OCI-M1 (cell line): Measurements from ENCODE around the gene PRPF6.
"Not testable (repeated sequence)": the region's sequence is repeated elsewhere in the genome, so short reads cannot be mapped to it uniquely, and the experiment has no call there.

Experiments
- DNase-seq: peaks from one replicate; lab custom pipeline; 2025; lab: John Stamatoyannopoulos, UW

PRPF6 gene

DNA sequence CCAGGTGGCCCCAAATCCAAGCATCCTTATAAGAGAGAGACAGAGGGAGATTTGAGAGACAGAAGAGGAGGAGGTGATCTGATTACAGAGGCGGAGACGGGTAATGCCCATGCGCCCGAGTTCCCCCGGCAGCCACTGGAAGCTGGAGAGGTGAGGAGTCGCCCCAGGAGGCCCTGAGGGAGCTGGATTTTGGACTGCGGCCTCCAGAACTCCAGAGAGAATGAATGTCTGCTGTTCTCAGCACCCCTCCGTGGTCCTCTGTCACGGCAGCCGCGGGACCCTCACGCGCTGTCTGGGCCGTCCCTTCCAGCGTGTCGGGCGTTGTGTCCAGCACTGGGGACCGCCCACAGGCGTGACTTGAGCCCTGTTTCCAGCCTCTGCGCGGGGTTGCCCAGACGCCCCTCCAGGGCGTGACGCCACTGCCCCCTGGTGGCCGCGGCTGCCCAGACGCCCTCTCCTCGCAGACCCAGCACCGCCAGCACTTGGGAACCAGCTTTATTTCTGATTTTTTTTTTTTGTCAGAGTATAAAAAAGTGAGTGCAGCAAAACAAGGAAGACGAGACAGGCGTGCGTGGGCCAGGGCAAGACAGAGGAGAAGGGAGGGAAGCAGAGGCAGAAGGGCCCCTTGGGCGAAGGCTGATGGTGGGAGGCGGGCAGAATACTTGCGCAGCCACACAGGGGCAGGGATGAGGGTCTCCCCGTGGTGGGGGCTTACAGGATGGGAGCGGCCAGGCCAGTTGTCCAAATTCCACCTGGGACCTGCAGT is 7.1 kb upstream of the PRPF6 start:
- peak; percentile 91 for DNase-seq

- DNase-seq: no peak
These were observed 6.3 kb upstream of the PRPF6 start for GRCh38 chr20:63974402-63975200.

DNA sequence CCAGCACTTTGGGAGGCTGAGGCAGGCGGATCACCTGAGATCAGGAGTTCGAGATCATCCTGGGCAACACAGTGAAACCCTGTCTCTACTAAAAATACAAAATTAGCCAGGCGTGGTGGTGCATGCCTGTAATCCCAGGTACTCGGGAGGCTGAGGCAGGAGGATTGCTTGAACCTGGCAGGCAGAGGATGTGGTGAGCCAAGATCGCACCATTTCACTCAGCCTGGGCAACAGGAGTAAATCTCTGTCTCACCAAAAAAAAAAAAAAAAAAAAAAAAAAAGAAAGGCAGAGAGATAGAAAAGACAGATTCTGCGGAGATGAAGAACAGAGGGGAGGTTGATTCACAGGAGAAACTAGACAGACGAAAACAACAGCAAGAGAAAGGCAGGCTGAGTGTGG is 4.4 kb upstream of the PRPF6 start:
- not testable (repeated sequence) for DNase-seq

- peak; percentile 35 for DNase-seq
These were observed 3.8 kb upstream of the PRPF6 start for GRCh38 chr20:63976980-63977738.

GRCh38 chr20:63977739-63978276 is 3.1 kb upstream of the PRPF6 start:
- DNase-seq: peak; percentile 35

- peak; percentile 76 for DNase-seq
These were observed 2.4 kb upstream of the PRPF6 start for GRCh38 chr20:63978319-63979228.

DNA sequence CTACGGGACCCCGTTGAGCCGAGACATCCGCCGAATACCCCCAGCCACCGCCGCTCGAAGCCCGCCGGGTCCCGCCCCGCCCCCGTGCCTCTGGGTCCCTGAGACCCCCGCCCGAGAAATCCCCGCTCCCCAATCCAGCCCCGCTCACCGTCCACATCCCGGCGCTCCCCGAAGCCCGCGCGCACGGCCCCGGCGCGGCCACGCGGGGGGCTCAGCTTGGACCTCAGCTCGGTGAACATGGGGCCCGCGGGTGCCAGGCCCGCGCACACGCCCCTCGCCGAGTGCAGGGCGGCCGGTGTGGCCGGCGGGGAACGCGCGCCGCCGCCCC is 1.7 kb upstream of the PRPF6 start:
- DNase-seq: no peak

DNA sequence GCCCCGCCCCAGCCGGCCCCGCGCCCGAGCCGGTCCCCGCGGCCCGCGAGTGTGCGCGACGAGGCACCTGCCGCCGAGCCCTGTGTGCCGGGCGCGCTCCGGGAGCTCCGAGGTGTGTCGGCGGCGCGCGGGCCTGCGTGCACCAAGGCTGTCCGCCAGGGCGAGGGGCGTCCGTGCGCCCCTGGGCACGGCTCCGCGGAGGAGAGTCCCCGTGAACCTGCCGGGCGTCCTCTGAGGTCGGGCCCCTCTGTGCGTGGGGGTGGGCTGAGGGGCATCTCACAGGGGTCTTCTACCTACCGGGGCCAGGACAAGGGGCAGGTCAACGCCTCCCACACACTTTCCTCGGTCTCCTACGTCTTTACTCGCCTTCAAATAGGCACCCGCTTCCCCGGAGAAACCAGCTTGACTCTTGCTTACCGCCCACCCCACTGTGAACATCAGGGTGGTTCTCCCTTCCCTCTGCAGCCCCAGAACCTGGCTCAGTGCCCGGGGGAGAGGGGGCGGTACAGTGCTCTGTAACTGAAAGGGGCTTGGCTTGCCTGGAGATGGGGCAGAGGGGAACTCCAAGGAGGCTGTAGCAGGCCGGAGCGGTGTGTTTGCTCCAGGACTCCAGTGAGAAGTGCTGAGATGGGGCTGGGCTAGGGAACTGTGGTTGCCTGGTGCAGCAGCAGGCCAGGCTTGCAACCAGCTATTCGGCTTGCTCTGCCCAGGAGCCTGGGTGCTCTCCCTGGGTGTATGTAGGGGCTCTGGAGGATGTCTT is 1.2 kb upstream of the PRPF6 start, which contains the start of gene SAMD10:
TSS of gene SAMD10 (minus strand) at position 86 of the 760 bp plus-strand sequence. CDS start 175 bp downstream, outside the sequence.
- peak; percentile 78 for DNase-seq

GRCh38 chr20:63980317-63980805 is 571 bp upstream of the PRPF6 start:
- DNase-seq: no peak

- no peak for DNase-seq
These were observed 2.0 kb downstream of the PRPF6 start for GRCh38 chr20:63982937-63983336.

GRCh38 chr20:64000906-64001305 is 20.0 kb downstream of the PRPF6 start:
- no peak for DNase-seq

DNA sequence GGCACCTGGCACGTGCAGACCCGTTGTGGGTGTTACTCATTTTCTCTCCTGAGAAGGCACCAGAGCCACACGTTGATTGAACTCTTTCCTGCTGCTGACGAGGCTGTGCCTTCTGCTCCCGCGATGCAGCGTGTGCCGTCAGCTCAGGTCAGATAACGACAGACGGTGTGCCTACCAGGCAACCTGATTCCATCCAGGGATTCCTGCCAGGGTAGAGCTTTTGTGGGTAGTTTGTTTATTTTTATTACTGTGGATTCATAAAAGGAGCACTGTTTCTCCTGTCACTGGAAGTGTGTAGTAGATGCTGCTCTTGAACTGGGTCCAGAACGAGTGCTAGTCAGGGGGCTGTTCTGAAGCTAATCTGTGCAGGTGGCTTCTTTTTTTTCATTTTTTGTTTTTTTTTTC is 20.7 kb downstream of the PRPF6 start:
- no peak for DNase-seq

GRCh38 chr20:64003960-64004725 is 23.2 kb downstream of the PRPF6 start:
- no peak for DNase-seq

GRCh38 chr20:64005394-64005793 is 24.5 kb downstream of the PRPF6 start:
- no peak for DNase-seq

DNA sequence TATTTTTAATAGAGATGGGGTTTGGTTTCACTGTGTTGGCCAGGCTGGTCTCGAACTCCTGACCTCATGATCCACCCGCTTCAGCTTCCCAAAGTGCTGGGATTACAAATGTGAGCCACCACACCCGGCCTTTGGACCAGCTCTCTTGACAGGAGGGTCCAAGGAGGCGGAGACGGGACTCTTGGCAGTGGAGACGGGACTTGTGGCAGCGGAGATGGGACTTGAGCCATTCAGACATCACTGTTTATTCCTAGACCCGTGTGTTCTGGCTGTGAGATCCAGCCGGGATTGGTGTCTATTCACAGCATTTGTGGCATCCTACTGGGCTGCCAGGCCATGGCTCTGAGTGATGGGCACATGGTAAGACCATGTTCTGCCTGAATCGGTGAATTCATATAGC is 25.6 kb downstream of the PRPF6 start:
- DNase-seq: no peak

DNA sequence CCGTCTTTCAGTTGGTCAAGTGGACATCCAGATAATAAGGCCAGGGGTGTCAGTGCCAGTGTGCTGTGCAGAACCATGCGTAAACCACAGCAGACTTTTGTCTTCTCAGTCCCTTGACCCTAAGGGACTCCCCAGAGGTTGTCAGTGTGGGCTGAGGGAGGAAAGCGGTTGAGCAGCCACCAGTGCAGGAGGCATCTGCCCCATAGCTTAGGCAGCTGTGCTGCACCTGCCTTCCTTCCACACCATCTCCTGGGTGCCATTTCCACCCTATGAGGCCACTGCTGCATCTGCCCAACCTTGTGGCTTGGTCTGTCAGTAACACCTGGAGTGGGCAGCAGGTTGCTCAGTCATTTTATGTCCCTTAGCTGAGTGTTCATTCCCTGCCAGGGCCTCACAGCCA is 26.0 kb downstream of the PRPF6 start:
- no peak for DNase-seq

DNA sequence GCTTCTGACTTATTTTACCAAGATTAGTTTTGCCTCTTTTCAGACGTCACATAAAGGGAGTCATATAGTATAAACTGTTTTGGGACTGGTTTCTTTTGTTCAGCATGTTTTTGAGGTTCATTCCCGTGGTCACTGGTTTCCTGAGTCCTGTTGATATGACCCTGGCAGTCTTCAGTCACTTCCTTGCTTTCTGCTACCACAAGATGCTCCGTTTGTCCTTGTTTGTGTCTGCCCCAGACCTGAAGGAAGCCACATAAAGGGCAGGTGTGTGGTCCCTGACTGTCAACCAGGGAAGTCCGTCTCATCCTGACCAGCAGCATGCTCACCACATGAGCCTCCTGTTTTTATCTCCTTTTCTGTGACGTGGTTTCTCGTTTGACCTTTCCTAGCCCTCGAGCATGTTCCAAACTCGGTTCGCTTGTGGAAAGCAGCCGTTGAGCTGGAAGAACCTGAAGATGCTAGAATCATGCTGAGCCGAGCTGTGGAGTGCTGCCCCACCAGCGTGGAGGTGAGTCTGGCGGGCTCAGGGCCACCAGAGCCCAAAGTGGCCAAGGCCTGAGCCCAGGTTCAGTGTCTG is 29.0 kb downstream of the PRPF6 start:
- DNase-seq: no peak

DNA sequence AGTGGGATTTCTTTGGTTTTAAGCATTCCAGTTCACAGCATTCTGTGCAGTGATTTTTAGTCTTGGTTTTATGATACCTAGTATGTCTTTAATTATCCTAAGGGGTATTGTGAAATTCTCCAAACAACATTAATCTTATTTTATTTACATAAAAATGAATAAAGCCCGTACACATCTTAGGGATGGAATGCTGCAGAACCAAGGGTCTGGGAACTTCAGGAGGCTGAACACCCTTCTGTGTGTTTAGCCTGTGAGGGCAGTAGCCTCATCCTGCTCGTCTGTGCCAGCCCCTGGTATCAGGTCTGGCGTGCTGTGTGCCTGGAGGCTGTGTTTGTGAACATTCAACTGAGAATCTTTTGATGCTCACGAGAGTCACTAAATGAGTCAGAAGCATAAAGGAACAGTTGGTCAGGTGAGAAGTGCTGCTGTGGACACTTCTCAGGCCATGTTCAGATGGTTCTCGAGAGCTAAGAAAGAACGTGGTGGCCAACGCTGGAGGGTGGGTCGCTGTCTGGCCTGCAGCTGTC is 29.8 kb downstream of the PRPF6 start:
- DNase-seq: no peak

- no peak for DNase-seq
These were observed 30.4 kb downstream of the PRPF6 start for GRCh38 chr20:64011366-64011779.
